ENCODE measurements around the gene RYR2.

Gene RYR2

DNA sequence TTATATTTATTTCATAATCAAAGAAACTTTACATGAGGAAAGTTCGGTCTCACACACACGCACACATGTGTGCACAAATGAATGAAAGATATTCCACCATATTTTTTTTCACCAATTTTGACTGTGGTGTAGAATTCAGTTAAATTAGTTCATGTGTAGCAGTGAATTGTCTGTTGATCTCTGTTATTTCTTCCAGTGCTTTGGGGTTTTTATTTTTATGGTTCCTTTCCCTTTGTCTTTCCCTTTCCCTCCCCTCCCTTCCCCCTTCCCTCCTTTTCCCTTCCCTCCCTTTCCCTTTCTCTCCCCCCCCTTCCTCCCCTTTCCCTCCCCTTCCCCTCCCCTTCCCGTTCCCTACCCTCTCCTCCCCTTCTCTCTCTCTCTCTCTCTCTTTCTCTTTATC lies 8.9 kb downstream of the RYR2 start:
- no peak for TF ChIP-seq CTCF (IDR thresholded peaks at IDR 0.05; ENCODE audit: low read depth, low read length)
- no peak overlapping the region for H3K4me3 ChIP-seq (ENCODE audit: low read depth, low read length)

GRCh38 chr1:237054313-237054712 lies 12.3 kb downstream of the RYR2 start:
- no peak for TF ChIP-seq CTCF (IDR thresholded peaks at IDR 0.05; ENCODE audit: low read depth, low read length)
- H3K4me3 ChIP-seq (ENCODE audit: low read depth, low read length) = no peak overlapping the region

DNA sequence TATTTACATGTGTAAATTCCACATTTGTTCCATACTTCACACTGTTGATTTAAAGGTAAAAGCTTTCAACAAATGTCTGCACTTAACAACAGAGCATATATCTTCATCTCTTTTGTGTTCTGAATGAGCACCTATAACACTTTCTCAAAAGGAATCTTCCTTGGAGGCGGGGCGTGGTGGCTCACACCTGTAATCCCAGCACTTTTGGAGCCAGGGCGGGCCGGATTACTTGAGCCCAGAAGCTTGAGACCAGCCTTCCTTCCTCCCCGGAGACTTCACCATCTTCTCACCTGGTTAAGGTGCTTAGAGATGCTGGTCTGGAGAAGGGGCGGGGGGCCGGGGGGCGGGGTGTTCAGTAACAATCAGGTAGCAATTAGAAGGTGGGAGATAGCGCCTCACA lies 16.5 kb downstream of the RYR2 start:
- TF ChIP-seq CTCF (IDR thresholded peaks at IDR 0.05; ENCODE audit: low read depth, low read length) = no peak
- no peak overlapping the region for H3K4me3 ChIP-seq (ENCODE audit: low read depth, low read length)

GRCh38 chr1:237059244-237059643 lies 17.3 kb downstream of the RYR2 start:
- no peak for TF ChIP-seq CTCF (IDR thresholded peaks at IDR 0.05; ENCODE audit: low read depth, low read length)
- H3K4me3 ChIP-seq (ENCODE audit: low read depth, low read length) = no peak overlapping the region

DNA sequence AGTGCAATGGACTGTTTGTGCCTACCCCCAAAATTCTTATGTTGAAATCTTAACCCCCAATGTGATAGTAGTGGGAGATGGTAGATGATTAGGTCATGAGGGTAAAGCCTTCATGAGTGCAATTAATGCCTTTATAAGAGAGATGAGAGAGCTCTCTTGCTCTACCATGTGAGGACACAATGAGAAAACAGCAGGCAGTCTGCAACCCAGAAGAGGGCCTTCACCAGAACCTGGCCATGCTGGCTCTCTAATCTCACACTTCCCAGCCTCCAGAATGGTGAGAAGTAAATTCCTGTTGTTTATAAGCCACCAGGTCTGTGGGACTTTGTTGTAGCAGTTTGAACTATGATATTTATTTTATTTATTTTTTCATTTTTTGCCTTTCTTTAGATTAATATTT lies 21.0 kb downstream of the RYR2 start:
- no peak overlapping the region for H3K4me3 ChIP-seq (ENCODE audit: low read depth, low read length)
- TF ChIP-seq CTCF (IDR thresholded peaks at IDR 0.05; ENCODE audit: low read depth, low read length) = no peak

DNA sequence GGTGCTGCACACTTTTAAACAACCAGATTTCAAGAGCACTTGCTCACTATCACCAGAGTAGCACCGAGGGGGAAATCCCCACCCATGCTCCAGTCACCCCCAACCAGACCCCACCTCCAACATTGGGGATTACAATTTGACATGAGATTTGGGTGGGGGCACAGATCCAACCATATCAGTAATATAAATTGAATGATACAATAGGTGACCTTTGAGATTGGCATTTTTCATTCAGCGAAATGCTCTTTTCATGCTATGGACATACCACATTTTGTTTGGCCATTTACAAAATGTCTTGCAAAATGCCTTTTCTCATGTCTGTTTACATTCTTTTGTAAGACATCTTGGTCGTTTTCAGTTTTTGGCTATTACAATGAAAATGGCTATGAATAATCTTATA lies 23.9 kb downstream of the RYR2 start:
- H3K4me3 ChIP-seq (ENCODE audit: low read depth, low read length) = no peak overlapping the region
- no peak for TF ChIP-seq CTCF (IDR thresholded peaks at IDR 0.05; ENCODE audit: low read depth, low read length)

GRCh38 chr1:237070519-237070918 lies 28.5 kb downstream of the RYR2 start:
- H3K4me3 ChIP-seq (ENCODE audit: low read depth, low read length) = no peak overlapping the region
- no peak for TF ChIP-seq CTCF (IDR thresholded peaks at IDR 0.05; ENCODE audit: low read depth, low read length)
